ENCODE data around the gene PGM2.

GRCh38 chr4:37837446-37837845 lies 11.0 kb downstream of the PGM2 start:
- TF ChIP-seq CTCF (IDR thresholded peaks at IDR 0.05), result no peak
- TF ChIP-seq POLR2A (IDR thresholded peaks at IDR 0.05), result no peak
